RKO (cell line): ENCODE results near the gene DMWD.

Source experiments
- DNase-seq: peaks from one replicate; pipeline ENCODE4 v3.0.0-alpha.2; 2016; ENCODE audit warnings: low spot score

DMWD gene

GRCh38 chr19:45745606-45746005 is 47.0 kb downstream of the DMWD start:
- no peak for DNase-seq

GRCh38 chr19:45742969-45743368 is 49.7 kb downstream of the DMWD start:
- DNase-seq: no peak

- DNase-seq: peak; percentile 27
Observed at GRCh38 chr19:45739498-45740439, 52.9 kb downstream of the DMWD start.

GRCh38 chr19:45733160-45733810 is 59.4 kb downstream of the DMWD start, which contains the start of gene MEIOSIN:
MEIOSIN (plus strand) TSS chr19:45733439; CDS start chr19:45735377, 1,938 bp downstream.
- no peak for DNase-seq
